HG03575 (cell line): ENCODE measurements around the gene RAB35.
"Not testable (repeated sequence)": the region's sequence is repeated elsewhere in the genome, so short reads cannot be mapped to it uniquely, and the experiment has no call there.

Experiments used
- ATAC-seq: cut with Tn5 transposase; IDR thresholded peaks from one replicate; pipeline ENCODE4 v1.9.1; 2021; ENCODE audit not compliant: unreplicated experiment, insufficient number of reproducible peaks, low FRiP score; ENCODE audit errors: extremely low read depth

RAB35 gene

GRCh38 chr12:120069278-120069677 is 47.3 kb downstream of the RAB35 start:
- no peak for ATAC-seq

- ATAC-seq = no peak
These were observed 48.7 kb downstream of the RAB35 start for GRCh38 chr12:120067901-120068300.

- no peak for ATAC-seq
These were observed 49.3 kb downstream of the RAB35 start for GRCh38 chr12:120067084-120067869.

- ATAC-seq = no peak
These were observed 50.2 kb downstream of the RAB35 start for GRCh38 chr12:120066341-120066740.

- no peak for ATAC-seq
These were observed 51.1 kb downstream of the RAB35 start for GRCh38 chr12:120065472-120065871.

- ATAC-seq = no peak
These were observed 52.3 kb downstream of the RAB35 start for GRCh38 chr12:120064054-120064940.

DNA sequence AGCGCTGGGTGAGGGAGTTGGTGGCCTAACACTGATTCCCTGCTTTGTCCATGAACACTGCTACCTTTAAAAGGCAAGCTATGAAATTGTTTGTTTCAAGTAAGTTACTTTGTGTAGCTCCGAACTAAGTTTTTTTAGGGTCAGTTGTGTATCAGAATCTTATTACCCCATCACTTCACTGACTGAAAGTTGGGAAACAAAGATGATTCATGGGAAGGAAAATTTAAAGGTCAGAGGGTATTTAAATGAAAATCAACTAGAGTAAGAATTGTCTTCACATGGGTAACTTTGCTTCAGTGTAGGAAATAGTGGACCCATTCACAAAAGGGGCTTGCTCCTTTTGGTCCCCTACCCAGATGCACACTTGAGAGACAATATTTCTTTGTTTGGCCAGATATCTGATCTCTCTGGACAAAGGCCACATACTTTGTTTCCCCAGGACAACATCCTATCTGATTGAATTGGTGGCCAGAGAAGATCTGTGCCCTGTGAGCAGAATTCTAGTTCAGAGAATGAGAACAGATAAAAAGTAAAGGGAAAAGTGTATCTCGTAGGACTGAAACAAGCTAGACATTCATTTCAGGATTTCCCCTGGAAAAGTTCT is 53.5 kb downstream of the RAB35 start:
- ATAC-seq = no peak

DNA sequence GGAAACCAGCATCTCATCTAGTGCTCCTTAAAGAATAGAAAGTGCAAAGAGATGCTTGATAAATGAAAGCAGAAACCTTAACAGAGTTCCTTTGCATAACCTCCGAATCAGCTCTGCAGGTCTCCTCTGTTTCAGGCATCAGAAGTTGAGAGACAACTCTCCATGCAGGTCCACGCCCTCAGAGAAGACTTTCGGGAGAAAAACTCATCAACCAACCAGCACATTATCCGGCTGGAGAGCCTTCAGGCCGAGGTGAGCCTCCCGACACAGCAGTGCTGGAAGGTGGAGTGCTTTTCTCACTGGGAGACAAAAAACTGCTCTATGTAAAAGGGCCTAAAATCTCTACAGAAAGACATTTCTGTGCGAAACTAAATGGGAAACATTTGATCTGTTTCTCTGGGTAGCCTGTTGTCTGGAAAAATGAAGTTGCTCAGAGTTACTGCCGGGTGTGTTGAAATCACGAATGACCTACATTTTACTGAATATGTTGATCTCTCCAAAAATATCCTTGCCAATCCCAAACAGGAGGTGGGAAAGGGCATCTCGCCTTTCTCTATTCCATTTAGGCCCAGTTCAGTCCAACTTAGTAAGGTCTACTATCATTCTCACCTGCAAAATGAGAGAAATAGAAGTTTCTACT is 54.9 kb downstream of the RAB35 start:
- no peak for ATAC-seq

- no peak for ATAC-seq
These were observed 55.8 kb downstream of the RAB35 start for GRCh38 chr12:120060717-120061116.

- no peak for ATAC-seq
These were observed 56.4 kb downstream of the RAB35 start for GRCh38 chr12:120060196-120060595.

DNA sequence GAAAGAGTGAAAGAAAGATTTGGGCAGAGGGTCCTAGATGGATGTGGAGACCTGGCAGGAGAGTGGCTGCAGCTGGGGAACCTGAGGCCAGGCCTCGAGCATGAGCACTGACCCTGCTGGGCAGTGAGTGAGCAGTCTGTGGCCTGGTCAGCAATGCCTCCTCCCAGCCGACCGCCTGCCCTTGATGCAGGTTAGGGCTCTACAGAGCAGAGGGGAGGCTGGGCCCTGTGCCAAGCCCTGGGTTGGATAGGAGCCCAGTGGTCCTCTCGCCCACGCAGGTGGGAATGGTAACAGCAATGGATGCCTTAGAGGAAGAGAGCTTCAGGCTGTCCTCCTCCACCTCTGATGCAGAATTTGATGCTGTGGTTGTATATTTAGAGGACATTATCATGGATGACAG is 59.8 kb downstream of the RAB35 start:
- ATAC-seq = no peak

DNA sequence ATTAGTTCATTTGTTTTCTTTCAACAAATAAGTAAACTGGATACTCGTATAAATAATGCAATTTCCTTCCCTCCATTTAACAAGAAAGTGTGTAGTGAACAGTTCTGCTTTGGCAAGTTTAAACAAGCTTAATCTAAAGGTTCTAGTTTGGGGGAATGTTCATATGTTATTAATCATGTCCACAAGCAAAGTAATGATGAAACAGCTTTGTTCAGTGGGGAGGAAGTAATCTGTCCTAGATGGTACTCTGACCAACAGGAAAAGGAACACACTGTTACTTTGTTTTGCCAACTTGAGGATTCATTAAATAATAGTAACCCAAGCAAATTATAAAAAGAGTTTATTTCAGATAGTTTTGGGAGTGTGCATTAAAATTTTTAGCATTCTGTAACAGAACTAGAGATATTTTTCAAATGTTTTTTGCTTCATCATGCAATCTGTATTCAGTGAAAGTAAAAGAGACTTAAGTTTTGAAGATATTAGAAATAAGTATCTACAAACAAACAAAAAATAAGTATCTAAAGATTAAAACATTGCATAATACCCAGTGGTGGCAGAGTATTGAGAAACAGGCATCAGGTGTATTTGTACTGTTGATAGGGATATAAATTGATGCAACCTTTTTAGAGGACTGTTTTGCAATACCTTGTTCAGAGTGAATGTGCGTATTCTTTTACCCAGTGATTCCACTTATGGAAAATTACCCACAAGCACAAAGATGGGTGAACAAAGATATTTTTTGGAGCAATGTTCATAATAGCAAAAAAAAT is 61.1 kb downstream of the RAB35 start:
- no peak for ATAC-seq

DNA sequence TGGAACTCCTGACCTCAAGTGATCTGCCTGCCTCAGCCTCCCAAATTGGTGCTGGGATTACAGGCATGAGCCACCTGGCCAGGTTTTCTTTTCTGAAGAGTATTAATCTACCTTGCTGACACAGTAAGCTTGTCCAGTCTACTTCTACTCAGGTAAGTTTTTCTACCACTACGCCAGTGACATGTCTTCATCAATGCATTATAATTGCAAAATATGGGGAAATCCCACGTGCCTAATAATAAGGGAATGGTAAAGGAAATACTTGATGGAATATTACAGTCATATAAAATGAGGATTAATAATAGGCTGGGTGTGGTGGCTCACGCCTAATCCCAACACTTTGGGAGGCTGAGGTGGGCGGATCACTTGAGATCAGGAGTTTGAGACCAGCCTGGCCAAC is 62.3 kb downstream of the RAB35 start:
- no peak for ATAC-seq

DNA sequence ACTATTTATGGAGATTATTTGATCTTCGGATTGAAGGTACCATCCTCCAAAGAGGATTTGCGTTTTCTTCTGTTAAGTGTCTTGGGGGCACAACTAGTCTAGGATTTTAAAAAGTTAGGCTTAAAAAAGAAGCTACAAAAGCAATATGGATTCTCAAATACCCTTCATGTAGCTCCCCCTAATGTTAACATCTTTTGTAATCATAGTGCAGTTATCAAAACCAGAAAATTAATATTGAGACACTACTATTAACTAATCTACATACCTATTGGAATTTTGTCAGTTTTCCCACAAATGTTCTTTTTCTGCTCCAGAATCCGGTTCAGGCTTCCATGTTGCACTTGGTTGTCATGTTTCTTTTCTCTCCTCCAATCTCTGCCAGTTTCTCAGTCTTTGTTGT is 65.0 kb downstream of the RAB35 start:
- ATAC-seq = no peak

- no peak for ATAC-seq
These were observed 67.1 kb downstream of the RAB35 start for GRCh38 chr12:120049426-120049825.

DNA sequence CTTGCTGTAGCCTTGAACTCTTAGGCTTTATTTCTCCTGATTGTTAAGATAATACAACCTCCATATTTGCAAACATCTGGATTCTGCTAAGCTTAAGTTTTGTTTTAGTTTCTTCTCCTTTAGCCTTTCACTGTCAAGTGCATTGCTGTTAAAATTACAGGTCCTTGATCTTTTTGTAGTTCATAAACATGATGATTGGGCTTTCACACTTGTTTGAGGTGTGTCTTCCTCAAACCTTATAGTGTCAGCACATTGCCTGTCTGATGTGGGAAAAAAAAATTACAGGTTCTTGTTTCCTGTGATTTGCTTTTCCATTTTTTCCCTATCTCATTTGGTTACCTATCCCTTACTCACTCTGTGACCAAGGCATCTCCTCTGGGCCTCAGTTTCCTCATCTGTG is 68.3 kb downstream of the RAB35 start:
- ATAC-seq = no peak

- ATAC-seq = no peak
These were observed 69.5 kb downstream of the RAB35 start for GRCh38 chr12:120047072-120047471.

DNA sequence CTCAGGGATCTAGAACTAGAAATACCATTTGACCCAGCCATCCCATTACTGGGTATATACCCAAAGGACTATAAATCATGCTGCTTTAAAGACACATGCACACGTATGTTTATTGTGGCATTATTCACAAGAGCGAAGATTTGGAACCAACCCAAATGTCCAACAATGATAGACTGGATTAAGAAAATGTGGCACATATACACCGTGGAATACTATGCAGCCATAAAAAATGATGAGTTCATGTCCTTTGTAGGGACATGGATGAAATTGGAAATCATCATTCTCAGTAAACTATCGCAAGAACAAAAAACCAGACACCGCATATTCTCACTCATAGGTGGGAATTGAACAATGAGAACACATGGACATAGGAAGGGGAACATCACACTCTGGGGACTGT is 71.2 kb downstream of the RAB35 start:
- ATAC-seq = not testable (repeated sequence)
